Heart left ventricle (tissue), 13 donors: ENCODE data around the gene HOXB3.

Experiments
- POLR2A ChIP-seq, 2 donors: fragments of 450-650 bp; IDR thresholded peaks; one replicate each; pipeline ENCODE4 v1.6.1; 2017; ENCODE audit warnings: antibody characterized with exemption in 2 of 2, mild to moderate bottlenecking in 2 of 2, moderate library complexity in 2 of 2
- TF ChIP-seq, protein P1 (sequence below), 12 donors: fragments of 200-600 bp; sonication (generic) in 4 of 12; IDR thresholded peaks; one replicate each; pipeline versions ENCODE4 v1.5.0 to v1.8.0; 2018 to 2022; ENCODE audit warnings: antibody characterized with exemption in 12 of 12, mild to moderate bottlenecking in 5 of 12
- donor health status: ischemic (EF 13 %, LVEDD 7.1; RV severe dilation, severe dysfunction).
- donor health status: DM: no; HTN: yes; CAD: no.
- donor health status: DM: no; HTN: no; CAD: no.
- donor health status: ischemic (EF 25% LVEDD 6.9; RV normal size, moderate dysfunction).
- donor health status: ischemic (EF 25% LVEDD 5.7; RV mildly dilated, moderate dysfunction).
- donor health status: ischemic (EF 35%, LVEDD 5.7; RV mildly dilated, moderate dysfunction).
- donor health status: nonischemic (EF 11% LVEDD 7.7; RV severe dilation, severe dysfunction).
- donor health status: DM: yes; HTN: yes; CAD: no.
- donor health status: PGD.
- donor health status: ischemic (EF 29% LVEDD 5.4; RV normal size, mild dysfunction).
- donor health status: nonischemic (EF 23%, LVEDD 6.1; RV moderate dilation, normal function).

- TF ChIP-seq, protein P1, sequence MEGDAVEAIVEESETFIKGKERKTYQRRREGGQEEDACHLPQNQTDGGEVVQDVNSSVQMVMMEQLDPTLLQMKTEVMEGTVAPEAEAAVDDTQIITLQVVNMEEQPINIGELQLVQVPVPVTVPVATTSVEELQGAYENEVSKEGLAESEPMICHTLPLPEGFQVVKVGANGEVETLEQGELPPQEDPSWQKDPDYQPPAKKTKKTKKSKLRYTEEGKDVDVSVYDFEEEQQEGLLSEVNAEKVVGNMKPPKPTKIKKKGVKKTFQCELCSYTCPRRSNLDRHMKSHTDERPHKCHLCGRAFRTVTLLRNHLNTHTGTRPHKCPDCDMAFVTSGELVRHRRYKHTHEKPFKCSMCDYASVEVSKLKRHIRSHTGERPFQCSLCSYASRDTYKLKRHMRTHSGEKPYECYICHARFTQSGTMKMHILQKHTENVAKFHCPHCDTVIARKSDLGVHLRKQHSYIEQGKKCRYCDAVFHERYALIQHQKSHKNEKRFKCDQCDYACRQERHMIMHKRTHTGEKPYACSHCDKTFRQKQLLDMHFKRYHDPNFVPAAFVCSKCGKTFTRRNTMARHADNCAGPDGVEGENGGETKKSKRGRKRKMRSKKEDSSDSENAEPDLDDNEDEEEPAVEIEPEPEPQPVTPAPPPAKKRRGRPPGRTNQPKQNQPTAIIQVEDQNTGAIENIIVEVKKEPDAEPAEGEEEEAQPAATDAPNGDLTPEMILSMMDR (IDR thresholded peaks at IDR 0.05): no peak
- TF ChIP-seq POLR2A (IDR thresholded peaks at IDR 0.05): no peak
Measured at GRCh38 chr17:48565022-48565554, 25.0 kb downstream of the HOXB3 start.
